WTC11 (cell line): ENCODE measurements around the gene PHACTR3. TPM values are rescaled to one million over a fixed set of nuclear protein-coding genes. Genes with fewer than 3 reads are reported as not detected.

ENCODE experiments used
- ATAC-seq: fragments of 200-7000 bp; cut with Tn5 transposase; 2 replicates; pipeline ENCODE4 v1.10.0; 2021; ENCODE audit warnings: mild to moderate bottlenecking, moderate library complexity
- CTCF ChIA-PET: fragments of 300-600 bp; sonication (Branson Sonifier 250); formaldehyde crosslinking; loops from one replicate; lab custom pipeline; 2021; ENCODE audit warnings: antibody characterized with exemption; lab: Charles Lee
- POLR2A ChIA-PET: fragments of 350-600 bp; sonication (Branson Sonifier 250); formaldehyde crosslinking; loops from one replicate; lab custom pipeline; 2021; ENCODE audit warnings: antibody characterized with exemption; lab: Charles Lee
- DNase-seq: peaks from one replicate; pipeline ENCODE4 v3.0.0; 2021; ENCODE audit warnings: low spot score
- H3K27ac Mint-ChIP-seq: 2 replicates; pipeline ENCODE4 v1.8.0; 2021; ENCODE audit warnings: mixed read lengths
- H3K27me3 Mint-ChIP-seq: 2 replicates; pipeline ENCODE4 v1.8.0; 2021; ENCODE audit warnings: low read depth, mild to moderate bottlenecking, moderate library complexity, mixed read lengths
- H3K36me3 Mint-ChIP-seq: 2 replicates; pipeline ENCODE4 v1.8.0; 2021; ENCODE audit warnings: mixed read lengths
- H3K4me1 Mint-ChIP-seq: 2 replicates; pipeline ENCODE4 v1.8.0; 2022; ENCODE audit warnings: mixed read lengths
- H3K4me3 Mint-ChIP-seq: 2 replicates; pipeline ENCODE4 v1.8.0; 2021; ENCODE audit warnings: mild to moderate bottlenecking, moderate library complexity, mixed read lengths
- H3K9me3 Mint-ChIP-seq: 2 replicates; pipeline ENCODE4 v1.8.0; 2021; ENCODE audit warnings: mixed read lengths
- CDX4 ChIP-seq: fragments of 250-450 bp; sonication (Bioruptor Pico); IDR thresholded peaks from 2 replicates; pipeline ENCODE4 v1.9.0; 2021; ENCODE audit warnings: moderate library complexity, mild to moderate bottlenecking, inconsistent platforms, borderline replicate concordance
- CREB1 ChIP-seq: sonication (generic); formaldehyde crosslinking; IDR thresholded peaks from 2 replicates; pipeline ENCODE4 v1.8.0; 2023; ENCODE audit warnings: mild to moderate bottlenecking, missing genetic modification reagents
- EMX1 ChIP-seq: fragments of 250-450 bp; sonication (Bioruptor Pico); IDR thresholded peaks from 2 replicates; pipeline ENCODE4 v1.8.0; 2021; ENCODE audit warnings: mild to moderate bottlenecking
- GABPB1 ChIP-seq: sonication (generic); formaldehyde crosslinking; IDR thresholded peaks from 2 replicates; pipeline ENCODE4 v1.8.1; 2023; ENCODE audit warnings: mild to moderate bottlenecking, missing genetic modification reagents
- HMGXB4 ChIP-seq: sonication (generic); formaldehyde crosslinking; IDR thresholded peaks from 2 replicates; pipeline ENCODE4 v1.8.1; 2023; ENCODE audit warnings: mild to moderate bottlenecking, moderate library complexity, missing genetic modification reagents
- JAZF1 ChIP-seq: fragments of 250-450 bp; sonication (Bioruptor Pico); IDR thresholded peaks from 2 replicates; pipeline ENCODE4 v1.9.0; 2021; ENCODE audit warnings: moderate library complexity, mild to moderate bottlenecking, inconsistent platforms
- KAT7 ChIP-seq: sonication (generic); formaldehyde crosslinking; IDR thresholded peaks from 2 replicates; pipeline ENCODE4 v1.8.1; 2023; ENCODE audit warnings: missing genetic modification reagents, mild to moderate bottlenecking, borderline replicate concordance
- NFYB ChIP-seq: sonication (generic); formaldehyde crosslinking; conservative IDR thresholded peaks from 2 replicates; pipeline ENCODE4 v1.8.0; 2022; ENCODE audit warnings: low read depth, missing genetic modification reagents
- RELA ChIP-seq: sonication (generic); formaldehyde crosslinking; IDR thresholded peaks from 2 replicates; pipeline ENCODE4 v1.8.1; 2022; ENCODE audit warnings: missing genetic modification reagents, mild to moderate bottlenecking, borderline replicate concordance
- SOX15 ChIP-seq: fragments of 250-450 bp; sonication (Bioruptor Pico); IDR thresholded peaks from 2 replicates; pipeline ENCODE4 v1.9.0; 2021; ENCODE audit warnings: mild to moderate bottlenecking
- TCF7 ChIP-seq: sonication (generic); formaldehyde crosslinking; IDR thresholded peaks from 2 replicates; pipeline ENCODE4 v1.8.0; 2022; ENCODE audit warnings: mild to moderate bottlenecking, low read depth, missing genetic modification reagents, moderate library complexity
- USF2 ChIP-seq: sonication (generic); formaldehyde crosslinking; IDR thresholded peaks from 2 replicates; pipeline ENCODE4 v1.8.1; 2023; ENCODE audit warnings: mild to moderate bottlenecking, missing genetic modification reagents, moderate library complexity
- ZNF121 ChIP-seq: sonication (generic); formaldehyde crosslinking; IDR thresholded peaks from 2 replicates; pipeline ENCODE4 v1.8.0; 2023; ENCODE audit warnings: missing genetic modification reagents
- ZNF232 ChIP-seq: sonication (generic); formaldehyde crosslinking; IDR thresholded peaks from 2 replicates; pipeline ENCODE4 v1.8.0; 2022; ENCODE audit warnings: mild to moderate bottlenecking, missing genetic modification reagents
- ZNF281 ChIP-seq: sonication (generic); formaldehyde crosslinking; IDR thresholded peaks from 2 replicates; pipeline ENCODE4 v1.8.0; 2023; ENCODE audit warnings: mild to moderate bottlenecking, missing genetic modification reagents
- ZNF671 ChIP-seq: fragments of 250-450 bp; sonication (Bioruptor Pico); IDR thresholded peaks from 2 replicates; pipeline ENCODE4 v1.8.0; 2021; ENCODE audit warnings: mild to moderate bottlenecking
- ZSCAN18 ChIP-seq: fragments of 250-450 bp; sonication (Bioruptor Pico); IDR thresholded peaks from 2 replicates; pipeline ENCODE4 v2.1.2; 2022; ENCODE audit warnings: mild to moderate bottlenecking, moderate library complexity
- total RNA-seq: library from RNA; stranded (reverse); gene quantifications from 3 replicates; pipeline ENCODE4 v1.2.3, GENCODE V29; 2021

Gene PHACTR3
- total RNA-seq, 1 experiment from 2014 or later = 0.28 TPM

- TF ChIP-seq ZNF671 (no peak), USF2 (CRISPR knock-in tag) (no peak), KAT7 (CRISPR knock-in tag) (no peak), ZSCAN18 (CRISPR knock-in tag) (no peak), HMGXB4 (CRISPR knock-in tag) (no peak), CDX4 (no peak), EMX1 (no peak)
Measured at GRCh38 chr20:59823030-59823423, 218.7 kb downstream of the PHACTR3 start (continued).

- H3K4me3 Mint-ChIP-seq = no peak overlapping the region
- DNase-seq = no peak
- no peak for ATAC-seq
- ChIA-PET POLR2A (no interaction called here), CTCF (interaction anchor here (0.7 kb wide), 1 partner anchor 401 kb away, joined by 3 read pairs; no protein-coding TSS in a partner anchor)
- no peaks in the 10 kb centered on the region for H3K9me3 Mint-ChIP-seq
- H3K4me1 Mint-ChIP-seq = peaks cover 14% of the 10 kb centered on the region
- no peaks in the 10 kb centered on the region for H3K36me3 Mint-ChIP-seq
- TF ChIP-seq RELA (CRISPR knock-in tag) = no peak
- TF ChIP-seq NFYB (CRISPR knock-in tag) = no peak
- TF ChIP-seq CREB1 (CRISPR knock-in tag) = no peak
- no peak for TF ChIP-seq JAZF1 (CRISPR knock-in tag)
- TF ChIP-seq GABPB1 = no peak
- TF ChIP-seq SOX15 = no peak
- no peak for TF ChIP-seq TCF7 (CRISPR knock-in tag)
- no peak for TF ChIP-seq ZNF281 (CRISPR knock-in tag)
- TF ChIP-seq ZNF232 = no peak
- no peak for TF ChIP-seq ZNF121 (CRISPR knock-in tag)
- TF ChIP-seq, all 79 proteins: peak for 0
- H3K27ac Mint-ChIP-seq = no peak overlapping the region
- peaks cover 27% of the 10 kb centered on the region for H3K27me3 Mint-ChIP-seq
Measured at GRCh38 chr20:59823491-59824259, 219.3 kb downstream of the PHACTR3 start.
